CD14-positive monocyte (primary cell): Measurements from ENCODE around the gene MOAP1. TPM values are rescaled to one million over a fixed set of nuclear protein-coding genes. Genes with fewer than 3 reads are reported as not detected.

Source experiments
- DNase-seq, 3 donors: peaks; one replicate each; pipeline ENCODE4 v3.0.0-alpha.2; 2011 to 2022
- H2AFZ ChIP-seq: 2 replicates; pipeline ENCODE4 v1.6.0; 2012; ENCODE audit warnings: mild to moderate bottlenecking, low read depth, low read length, inconsistent platforms; ENCODE audit not compliant: insufficient read depth, poor library complexity, severe bottlenecking
- H3K27ac ChIP-seq, 2 donors: 1 replicate in 1 of 2; 2 replicates in 1 of 2; pipeline ENCODE4 v1.5.1; 2012 to 2013; ENCODE audit warnings: low read length in 2 of 2, control low read depth in 1 of 2, inconsistent platforms in 1 of 2, low read depth in 1 of 2, mild to moderate bottlenecking in 1 of 2
- H3K27me3 ChIP-seq, 2 donors: one replicate each; pipeline versions ENCODE4 v1.6.0 to v1.6.1; 2011 to 2013; ENCODE audit warnings: low read length in 2 of 2; ENCODE audit not compliant: control insufficient read depth in 2 of 2, insufficient read depth in 2 of 2
- H3K36me3 ChIP-seq, 2 donors: replicated peaks in 1 of 2; 1 replicate in 1 of 2; 2 replicates in 1 of 2; pipeline versions ENCODE4 v1.5.1 to v1.6.1; 2012 to 2013; ENCODE audit warnings: low read length in 2 of 2, control low read depth in 1 of 2, inconsistent platforms in 1 of 2, mild to moderate bottlenecking in 1 of 2; ENCODE audit not compliant: insufficient read depth in 2 of 2, control insufficient read depth in 1 of 2
- H3K4me1 ChIP-seq, 2 donors: 1 replicate in 1 of 2; 2 replicates in 1 of 2; pipeline versions ENCODE4 v1.5.1 to v1.6.1; 2012 to 2013; ENCODE audit warnings: low read length in 2 of 2, control low read depth in 1 of 2, inconsistent platforms in 1 of 2, mild to moderate bottlenecking in 1 of 2, moderate library complexity in 1 of 2; ENCODE audit not compliant: insufficient read depth in 2 of 2, control insufficient read depth in 1 of 2
- H3K4me2 ChIP-seq: replicated peaks from 2 replicates; pipeline ENCODE3; 2012; ENCODE audit warnings: low read length, moderate library complexity, mild to moderate bottlenecking; ENCODE audit not compliant: poor library complexity, severe bottlenecking; ENCODE audit errors: extremely low read depth
- H3K4me3 ChIP-seq, 3 experiments: fragments of 200-600 bp in 1 of 3; sonication (generic) in 1 of 3; replicated peaks in 1 of 3; 1 replicate in 2 of 3; 2 replicates in 1 of 3; pipeline ENCODE4 v1.5.1; 2011 to 2013; ENCODE audit warnings: low read length in 3 of 3, mild to moderate bottlenecking in 3 of 3, control low read depth in 2 of 3, low read depth in 2 of 3, inconsistent platforms in 1 of 3, moderate library complexity in 1 of 3
- H3K79me2 ChIP-seq: 2 replicates; pipeline ENCODE4 v1.6.0; 2012; ENCODE audit warnings: mild to moderate bottlenecking, control low read depth, inconsistent platforms, low read length, moderate library complexity; ENCODE audit not compliant: insufficient read depth
- H3K9ac ChIP-seq: 2 replicates; pipeline ENCODE4 v1.6.0; 2017; ENCODE audit warnings: low read length, mild to moderate bottlenecking; ENCODE audit not compliant: insufficient read depth, poor library complexity, severe bottlenecking
- H3K9me3 ChIP-seq, 2 donors: replicated peaks in 1 of 2; 1 replicate in 1 of 2; 2 replicates in 1 of 2; pipeline versions ENCODE4 v1.5.1 to v1.6.1; 2012 to 2013; ENCODE audit warnings: low read length in 2 of 2, control low read depth in 1 of 2; ENCODE audit not compliant: control insufficient read depth in 1 of 2, insufficient read depth in 1 of 2
- H4K20me1 ChIP-seq: 2 replicates; pipeline ENCODE4 v1.6.0; 2012; ENCODE audit warnings: mild to moderate bottlenecking, low read length, control low read depth, moderate library complexity; ENCODE audit not compliant: insufficient read depth
- H3K27ac Mint-ChIP-seq, 7 donors: one replicate each; pipeline ENCODE4 v1.8.0; 2020; ENCODE audit warnings: mild to moderate bottlenecking in 7 of 7, mixed read lengths in 7 of 7, moderate library complexity in 6 of 7, inconsistent platforms in 2 of 7
- H3K27me3 Mint-ChIP-seq, 3 donors: one replicate each; pipeline ENCODE4 v1.8.0; 2021 to 2022; ENCODE audit warnings: low read depth in 3 of 3, mild to moderate bottlenecking in 3 of 3, mixed read lengths in 3 of 3, moderate library complexity in 3 of 3, inconsistent platforms in 1 of 3
- H3K36me3 Mint-ChIP-seq, 2 donors: one replicate each; pipeline ENCODE4 v1.8.0; 2020; ENCODE audit warnings: mixed read lengths in 2 of 2, inconsistent platforms in 1 of 2, mild to moderate bottlenecking in 1 of 2
- H3K4me1 Mint-ChIP-seq: one replicate; pipeline ENCODE4 v1.8.0; 2020; ENCODE audit warnings: mild to moderate bottlenecking, mixed read lengths
- H3K4me3 Mint-ChIP-seq, 2 donors: one replicate each; pipeline ENCODE4 v1.8.0; 2020; ENCODE audit warnings: mild to moderate bottlenecking in 2 of 2, mixed read lengths in 2 of 2, moderate library complexity in 1 of 2
- H3K9me3 Mint-ChIP-seq, 7 donors: one replicate each; pipeline ENCODE4 v1.8.0; 2020 to 2022; ENCODE audit warnings: mixed read lengths in 7 of 7, mild to moderate bottlenecking in 6 of 7, moderate library complexity in 6 of 7, inconsistent platforms in 2 of 7
- WGBS: methylation state at CpG from one replicate; pipeline ENCODE4 v1.1.5; 2013; ENCODE audit warnings: missing lambda C conversion rate; ENCODE audit not compliant: insufficient coverage; 5-methylcytosine and 5-hydroxymethylcytosine counted together
- intact Hi-C, 2 donors: fragments of 100-400 bp; cut with micrococcal nuclease; formaldehyde crosslinking; loops; one replicate each; pipeline versions ENCODE4 v1.15.0 to v1.15.1; 2023
- polyA plus RNA-seq, 3 donors: library from polyadenylated mRNA; depleted of rRNA in 1 of 3; unstranded in 2 of 3; stranded (reverse) in 1 of 3; fragments of 300-500 nt in 2 of 3; fragments of >200 nt in 1 of 3; fragmentation: Illumina TruSeq in 2 of 3; gene quantifications; 1 replicate in 2 of 3; 2 replicates in 1 of 3; pipeline ENCODE4 v1.2.3, GENCODE V29; 2012 to 2021
- TF ChIP-seq, protein P1 (sequence below): fragments of 200-600 bp; IDR thresholded peaks from one replicate; pipeline ENCODE4 v1.8.0; 2022; ENCODE audit warnings: antibody characterized with exemption, mild to moderate bottlenecking

Gene MOAP1
- polyA plus RNA-seq, 3 donors = 22.5 to 53.9 (median 22.6) TPM

DNA sequence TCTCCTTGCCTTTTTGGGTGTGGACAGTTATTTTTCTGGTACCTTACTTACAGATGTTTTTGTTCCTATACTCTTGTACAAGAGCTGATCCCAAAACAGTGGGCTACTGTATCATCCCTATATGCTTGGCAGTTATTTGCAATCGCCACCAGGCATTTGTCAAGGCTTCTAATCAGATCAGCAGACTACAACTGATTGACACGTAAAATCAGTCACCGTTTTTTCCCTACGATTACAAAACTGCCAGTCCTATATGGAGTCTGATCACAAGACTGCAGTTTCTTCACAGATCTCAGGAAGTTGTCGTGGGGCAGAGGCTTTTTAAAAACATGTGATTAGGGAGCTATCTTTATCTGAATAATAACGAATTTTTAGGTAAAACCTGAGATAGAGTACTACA is 1.8 kb upstream of the MOAP1 start:
- intact Hi-C loops = loop anchor here in 1 of 2 donors (10.0 kb wide), 1 partner anchor 72 kb away; the partner anchor contains the start of gene ITPK1
- H3K4me2 ChIP-seq = no peak overlapping the region
- peak overlapping the region in 1 of 2 donors; percentile 33 for H3K4me3 Mint-ChIP-seq
- peak overlapping the region; percentile 75 to 98 (median 90) for H3K27ac Mint-ChIP-seq
- H2AFZ ChIP-seq = no peak overlapping the region
- no peak overlapping the region for H3K4me3 ChIP-seq
- H3K79me2 ChIP-seq = peaks cover 28% of the 10 kb centered on the region
- H4K20me1 ChIP-seq = peaks cover 15% of the 10 kb centered on the region
- no peaks in the 10 kb centered on the region for H3K27me3 Mint-ChIP-seq
- no peaks in the 10 kb centered on the region for H3K9me3 ChIP-seq
- H3K4me1 ChIP-seq = peaks cover 26 to 30% of the 10 kb centered on the region in 2 donors
- peak overlapping the region; percentile 72 to 84 for H3K27ac ChIP-seq
- no peaks in the 10 kb centered on the region for H3K27me3 ChIP-seq
- 14% methylated on average over 2 of the region's 6 CpGs for WGBS
- H3K4me1 Mint-ChIP-seq = peaks cover 31% of the 10 kb centered on the region
- TF ChIP-seq, protein P1, sequence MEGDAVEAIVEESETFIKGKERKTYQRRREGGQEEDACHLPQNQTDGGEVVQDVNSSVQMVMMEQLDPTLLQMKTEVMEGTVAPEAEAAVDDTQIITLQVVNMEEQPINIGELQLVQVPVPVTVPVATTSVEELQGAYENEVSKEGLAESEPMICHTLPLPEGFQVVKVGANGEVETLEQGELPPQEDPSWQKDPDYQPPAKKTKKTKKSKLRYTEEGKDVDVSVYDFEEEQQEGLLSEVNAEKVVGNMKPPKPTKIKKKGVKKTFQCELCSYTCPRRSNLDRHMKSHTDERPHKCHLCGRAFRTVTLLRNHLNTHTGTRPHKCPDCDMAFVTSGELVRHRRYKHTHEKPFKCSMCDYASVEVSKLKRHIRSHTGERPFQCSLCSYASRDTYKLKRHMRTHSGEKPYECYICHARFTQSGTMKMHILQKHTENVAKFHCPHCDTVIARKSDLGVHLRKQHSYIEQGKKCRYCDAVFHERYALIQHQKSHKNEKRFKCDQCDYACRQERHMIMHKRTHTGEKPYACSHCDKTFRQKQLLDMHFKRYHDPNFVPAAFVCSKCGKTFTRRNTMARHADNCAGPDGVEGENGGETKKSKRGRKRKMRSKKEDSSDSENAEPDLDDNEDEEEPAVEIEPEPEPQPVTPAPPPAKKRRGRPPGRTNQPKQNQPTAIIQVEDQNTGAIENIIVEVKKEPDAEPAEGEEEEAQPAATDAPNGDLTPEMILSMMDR = no peak
- H3K36me3 Mint-ChIP-seq = peaks cover 25 to 45% of the 10 kb centered on the region in 2 donors
- H3K9me3 Mint-ChIP-seq = no peaks in the 10 kb centered on the region
- DNase-seq = peak; percentile 61 to 89 (median 82)
- H3K36me3 ChIP-seq = peaks cover 19 to 45% of the 10 kb centered on the region in 2 donors
- no peak overlapping the region for H3K9ac ChIP-seq

DNA sequence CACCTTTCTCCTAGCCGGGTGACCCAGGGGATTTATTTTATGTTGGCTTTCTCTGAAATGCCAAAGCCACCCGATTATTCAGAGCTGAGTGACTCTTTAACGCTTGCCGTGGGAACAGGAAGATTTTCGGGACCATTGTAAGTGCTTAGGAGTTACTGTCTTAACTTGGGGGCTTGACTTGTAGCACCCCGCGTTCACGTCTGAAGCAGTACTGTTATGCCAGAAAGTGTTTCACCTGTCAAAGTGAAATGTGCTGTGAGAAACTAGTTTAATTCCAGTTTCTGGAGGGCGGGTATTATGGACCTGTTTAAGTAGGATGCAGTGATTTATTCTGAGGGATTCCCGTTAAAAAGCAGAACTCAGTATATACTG is 638 bp upstream of the MOAP1 start:
- Mint-ChIP-seq H3K27me3 (no peaks in the 10 kb centered on the region), H3K27ac (peak overlapping the region; percentile 94 to 98 (median 96)), H3K4me1 (peaks cover 31% of the 10 kb centered on the region), H3K9me3 (peaks cover 0 to 3% (median 0%) of the 10 kb centered on the region in 7 donors), H3K4me3 (peak overlapping the region; percentile 87 to 91), H3K36me3 (peaks cover 25 to 40% of the 10 kb centered on the region in 2 donors)
- 0% methylated on average over 8 of the region's 10 CpGs for WGBS
- TF ChIP-seq, protein P1 = no peak
- Histone ChIP-seq H3K36me3 (peaks cover 19 to 39% of the 10 kb centered on the region in 2 donors), H3K9ac (peak overlapping the region; percentile 94), H3K9me3 (no peaks in the 10 kb centered on the region), H3K27ac (peak overlapping the region; percentile 84 to 100), H3K4me2 (peak overlapping the region; percentile 86), H3K4me3 (peak overlapping the region; percentile 53 to 97 (median 86)), H3K79me2 (peaks cover 28% of the 10 kb centered on the region), H2AFZ (peak overlapping the region; percentile 82), H3K27me3 (no peaks in the 10 kb centered on the region), H4K20me1 (peaks cover 15% of the 10 kb centered on the region), H3K4me1 (peaks cover 26 to 30% of the 10 kb centered on the region in 2 donors)
- intact Hi-C loops = loop anchor here (2.0 to 10.0 kb wide), 2 partner anchors 21 to 71 kb away; partner anchors contain the start of genes GON7 (in 1 of the 2), ITPK1 (in 1 of the 2) and UBR7 (in 1 of the 2)
- DNase-seq = peak in 1 of 3 donors; percentile 28
